ENCODE measurements around the gene ANXA11. TPM values are rescaled to one million over a fixed set of nuclear protein-coding genes. Genes with fewer than 3 reads are reported as not detected.

ANXA11 gene
- total RNA-seq, 1 experiment from 2014 or later = 68.1 TPM

DNA sequence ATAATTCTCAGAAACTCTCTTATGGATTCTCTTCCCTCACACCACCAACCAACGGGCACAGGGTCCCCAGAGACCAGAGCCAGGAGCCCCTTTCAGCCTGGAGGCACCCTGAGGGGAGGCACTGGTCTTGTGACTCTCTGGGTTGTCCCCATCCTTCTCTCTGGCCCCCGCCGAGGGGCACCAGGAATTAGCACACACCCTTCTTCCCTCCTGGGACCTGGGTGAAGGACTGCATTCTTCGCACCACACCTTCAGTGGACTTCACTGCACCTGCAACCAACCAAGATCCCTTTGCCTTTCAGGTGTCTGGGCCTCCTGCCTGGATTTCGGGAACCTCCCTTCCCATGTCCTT is 50.7 kb downstream of the ANXA11 start:
- no peak overlapping the region for H3K4me3 Mint-ChIP-seq
- no peak overlapping the region for H3K4me2 ChIP-seq (ENCODE audit: insufficient read depth, insufficient read length, low read length)

More for the DNA sequence above, 50.7 kb downstream of the ANXA11 start:
- Histone ChIP-seq H4K91ac (ENCODE audit: insufficient read length, low read depth, low read length) (no peak overlapping the region), H3K56ac (ENCODE audit: insufficient read length, low read depth, low read length) (no peak overlapping the region), H3K9ac (ENCODE audit: extremely low read depth, insufficient read length, low read length) (no peak overlapping the region), H4K20me1 (ENCODE audit: control insufficient read depth, insufficient read depth, insufficient read length) (no peaks in the 10 kb centered on the region), H3K4me1 (ENCODE audit: insufficient read depth, low read length) (no peaks in the 10 kb centered on the region), H2BK20ac (ENCODE audit: low read depth, low read length, poor library complexity, severe bottlenecking) (no peak overlapping the region), H4K5ac (ENCODE audit: insufficient read length, low read depth, low read length) (no peak overlapping the region), H3K14ac (ENCODE audit: insufficient read depth, low read length) (no peak overlapping the region), H2BK120ac (ENCODE audit: low read depth, low read length, poor library complexity, severe bottlenecking) (no peak overlapping the region), H3K79me2 (ENCODE audit: insufficient read depth, low read length) (no peaks in the 10 kb centered on the region), H3K23me2 (ENCODE audit: insufficient read length, low read depth, low read length, poor library complexity, severe bottlenecking) (no peaks in the 10 kb centered on the region), H3T11ph (ENCODE audit: low read length) (no peak overlapping the region), H4K8ac (replicated peaks; ENCODE audit: insufficient read length, low read depth, low read length) (no peak overlapping the region), H3K27me3 (ENCODE audit: insufficient read depth, low read length) (no peaks in the 10 kb centered on the region; the same call in 1 of the 2 replicates), H2BK12ac (ENCODE audit: insufficient read length, low read depth, low read length) (no peak overlapping the region), H2BK5ac (ENCODE audit: insufficient read length, low read length) (no peak overlapping the region), H3K4ac (ENCODE audit: low read depth, low read length) (no peak overlapping the region), H2AFZ (ENCODE audit: low read length) (no peak overlapping the region), H2AK5ac (ENCODE audit: insufficient read length, low read length) (no peak overlapping the region), H3K18ac (ENCODE audit: insufficient read length, low read depth, low read length) (no peak overlapping the region), H3K27ac (ENCODE audit: insufficient read length, low read depth, low read length) (no peak overlapping the region), H2BK15ac (ENCODE audit: low read depth, low read length) (no peak overlapping the region), H3K9me3 (ENCODE audit: control insufficient read depth, low read depth, low read length) (no peaks in the 10 kb centered on the region), H3K79me1 (ENCODE audit: insufficient read depth, low read depth, low read length, poor library complexity, severe bottlenecking) (no peaks in the 10 kb centered on the region), H3K23ac (ENCODE audit: insufficient read length, low read depth, low read length) (no peak overlapping the region)
- Mint-ChIP-seq H3K36me3 (ENCODE audit: insufficient read depth in 1 of 3, low read depth in 3 of 3) (peaks cover 19 to 43% (median 42%) of the 10 kb centered on the region in 3 experiments), H3K4me1 (peaks cover 7 to 13% of the 10 kb centered on the region in 2 experiments; a peak in 3 of 4 replicates), H3K9me3 (peaks cover 1 to 3% of the 10 kb centered on the region in 2 experiments; a peak in 2 of 5 replicates), H3K27ac (0 out of 7 replicates have a peak overlapping the region, but pooled peaks of 1 of the 3 experiments have one; percentile 49), H3K27me3 (ENCODE audit: low read depth) (no peaks in the 10 kb centered on the region)
- no peak for DNase-seq
- no CpG with 5 or more reads among the region's 5 CpGs for WGBS (ENCODE audit: extremely low coverage, insufficient read length, low lambda C conversion rate)
- TF ChIP-seq, protein P1, sequence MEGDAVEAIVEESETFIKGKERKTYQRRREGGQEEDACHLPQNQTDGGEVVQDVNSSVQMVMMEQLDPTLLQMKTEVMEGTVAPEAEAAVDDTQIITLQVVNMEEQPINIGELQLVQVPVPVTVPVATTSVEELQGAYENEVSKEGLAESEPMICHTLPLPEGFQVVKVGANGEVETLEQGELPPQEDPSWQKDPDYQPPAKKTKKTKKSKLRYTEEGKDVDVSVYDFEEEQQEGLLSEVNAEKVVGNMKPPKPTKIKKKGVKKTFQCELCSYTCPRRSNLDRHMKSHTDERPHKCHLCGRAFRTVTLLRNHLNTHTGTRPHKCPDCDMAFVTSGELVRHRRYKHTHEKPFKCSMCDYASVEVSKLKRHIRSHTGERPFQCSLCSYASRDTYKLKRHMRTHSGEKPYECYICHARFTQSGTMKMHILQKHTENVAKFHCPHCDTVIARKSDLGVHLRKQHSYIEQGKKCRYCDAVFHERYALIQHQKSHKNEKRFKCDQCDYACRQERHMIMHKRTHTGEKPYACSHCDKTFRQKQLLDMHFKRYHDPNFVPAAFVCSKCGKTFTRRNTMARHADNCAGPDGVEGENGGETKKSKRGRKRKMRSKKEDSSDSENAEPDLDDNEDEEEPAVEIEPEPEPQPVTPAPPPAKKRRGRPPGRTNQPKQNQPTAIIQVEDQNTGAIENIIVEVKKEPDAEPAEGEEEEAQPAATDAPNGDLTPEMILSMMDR (conservative IDR thresholded peaks at IDR 0.05) = no peak

Data from H9 (cell line).